Osteocyte (in vitro differentiated cells): ENCODE data around the gene ENKD1. TPM values are rescaled to one million over a fixed set of nuclear protein-coding genes. Genes with fewer than 3 reads are reported as not detected.

ENCODE experiments used
- DNase-seq: peaks from one replicate; pipeline ENCODE4 v3.0.0; 2021; ENCODE audit warnings: mixed read lengths; ENCODE audit not compliant: unreplicated experiment; ENCODE audit errors: extremely low spot score
- H3K27ac Mint-ChIP-seq: one replicate; pipeline ENCODE4 v1.8.0; 2021; ENCODE audit warnings: mild to moderate bottlenecking, mixed read lengths; ENCODE audit not compliant: unreplicated experiment
- H3K27me3 Mint-ChIP-seq: one replicate; pipeline ENCODE4 v1.8.0; 2021; ENCODE audit warnings: mixed read lengths; ENCODE audit not compliant: unreplicated experiment
- H3K36me3 Mint-ChIP-seq: one replicate; pipeline ENCODE4 v1.8.0; 2021; ENCODE audit warnings: mixed read lengths; ENCODE audit not compliant: unreplicated experiment
- H3K4me1 Mint-ChIP-seq: one replicate; pipeline ENCODE4 v1.8.0; 2021; ENCODE audit warnings: mixed read lengths; ENCODE audit not compliant: unreplicated experiment
- H3K4me3 Mint-ChIP-seq: one replicate; pipeline ENCODE4 v1.8.0; 2021; ENCODE audit warnings: mild to moderate bottlenecking, moderate library complexity, mixed read lengths; ENCODE audit not compliant: unreplicated experiment
- H3K9me3 Mint-ChIP-seq: one replicate; pipeline ENCODE4 v1.8.0; 2021; ENCODE audit warnings: mixed read lengths; ENCODE audit not compliant: unreplicated experiment
- CTCF ChIP-seq: fragments of 200-600 bp; sonication (generic); IDR thresholded peaks from 2 replicates; pipeline ENCODE4 v1.5.0; 2021; ENCODE audit warnings: antibody characterized with exemption, mild to moderate bottlenecking, moderate library complexity
- total RNA-seq: library from RNA; stranded (reverse); gene quantifications from 2 replicates; pipeline ENCODE4 v1.2.1, GENCODE V29; 2021

Gene ENKD1
- total RNA-seq, 1 donor from 2014 or later: 11.7 TPM

GRCh38 chr16:67652578-67653127, 13.9 kb downstream of the ENKD1 start:
- Mint-ChIP-seq H3K36me3 (no peaks in the 10 kb centered on the region), H3K4me1 (peaks cover 5% of the 10 kb centered on the region), H3K27ac (no peak overlapping the region), H3K27me3 (peaks cover 18% of the 10 kb centered on the region), H3K9me3 (no peaks in the 10 kb centered on the region), H3K4me3 (no peak overlapping the region)
- no peak for TF ChIP-seq CTCF
- no peak for DNase-seq

DNA sequence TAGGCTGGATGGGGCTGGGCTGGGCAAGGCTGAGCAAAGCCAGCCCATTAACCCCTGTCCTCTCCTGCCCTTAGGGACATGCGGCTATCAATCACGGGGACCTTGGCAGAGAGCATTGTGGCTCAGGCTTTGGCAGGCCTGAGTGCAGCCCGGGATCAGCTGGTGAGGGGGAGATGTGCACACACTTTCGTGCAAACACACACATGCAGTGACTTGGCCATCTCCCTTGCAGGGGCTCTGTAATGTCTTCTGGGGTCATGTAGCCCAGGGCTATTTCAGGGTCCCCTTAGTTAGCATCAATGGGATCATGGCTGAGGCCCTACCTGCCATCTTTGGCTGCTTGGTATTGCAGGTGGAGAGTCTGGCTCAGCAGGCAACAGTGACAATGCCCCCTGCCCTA, 14.7 kb downstream of the ENKD1 start:
- Mint-ChIP-seq H3K36me3 (no peaks in the 10 kb centered on the region), H3K4me3 (peak overlapping the region; percentile 70), H3K4me1 (peaks cover 5% of the 10 kb centered on the region), H3K27ac (no peak overlapping the region), H3K9me3 (no peaks in the 10 kb centered on the region), H3K27me3 (peaks cover 18% of the 10 kb centered on the region)
- DNase-seq: no peak
- no peak for TF ChIP-seq CTCF

DNA sequence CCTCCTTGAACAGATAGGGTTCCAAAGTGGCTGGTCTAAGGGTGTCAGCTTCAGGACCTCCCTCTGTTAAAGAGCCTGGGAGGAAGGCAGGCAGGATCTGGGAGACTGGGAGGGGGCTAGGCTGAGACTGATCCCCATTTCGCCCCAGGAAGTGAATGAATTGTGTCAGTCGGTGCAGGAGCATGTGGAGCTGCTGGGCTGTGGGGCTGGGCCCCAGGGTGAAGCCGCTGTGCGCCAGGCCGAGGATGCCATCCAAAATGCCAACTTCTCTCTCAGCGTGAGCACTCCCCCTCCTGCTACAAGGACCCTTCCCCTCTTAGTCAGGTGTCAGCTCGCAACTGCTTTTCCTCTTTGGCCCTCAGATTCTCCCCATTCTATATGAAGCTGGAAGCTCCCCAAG, 15.5 kb downstream of the ENKD1 start:
- Mint-ChIP-seq H3K27me3 (peaks cover 18% of the 10 kb centered on the region), H3K36me3 (no peaks in the 10 kb centered on the region), H3K27ac (no peak overlapping the region), H3K9me3 (no peaks in the 10 kb centered on the region), H3K4me3 (no peak overlapping the region), H3K4me1 (peaks cover 5% of the 10 kb centered on the region)
- no peak for DNase-seq
- no peak for TF ChIP-seq CTCF

GRCh38 chr16:67650023-67650422, 16.5 kb downstream of the ENKD1 start:
- DNase-seq: no peak
- no peaks in the 10 kb centered on the region for H3K9me3 Mint-ChIP-seq
- H3K27ac Mint-ChIP-seq: no peak overlapping the region
- TF ChIP-seq CTCF: no peak
- peaks cover 18% of the 10 kb centered on the region for H3K27me3 Mint-ChIP-seq
- H3K36me3 Mint-ChIP-seq: no peaks in the 10 kb centered on the region
- no peak overlapping the region for H3K4me3 Mint-ChIP-seq
- peaks cover 5% of the 10 kb centered on the region for H3K4me1 Mint-ChIP-seq

DNA sequence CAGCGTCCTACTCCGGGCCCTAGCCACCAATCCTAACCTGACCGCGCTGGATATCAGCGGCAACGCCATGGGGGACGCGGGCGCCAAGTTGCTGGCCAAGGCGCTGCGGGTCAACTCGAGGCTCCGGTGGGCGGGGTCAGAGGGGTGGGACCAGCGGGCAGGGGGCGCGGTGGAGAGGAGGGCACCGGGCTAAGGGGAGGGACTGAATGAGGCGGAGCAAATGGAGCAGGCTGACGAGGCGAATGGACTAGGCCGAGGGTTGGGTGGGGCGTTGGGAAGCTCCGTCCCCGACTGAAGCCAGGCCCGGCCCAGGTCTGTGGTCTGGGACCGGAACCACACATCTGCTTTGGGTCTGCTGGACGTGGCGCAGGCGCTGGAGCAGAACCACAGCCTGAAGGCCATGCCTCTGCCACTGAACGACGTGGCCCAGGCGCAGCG, 17.0 kb downstream of the ENKD1 start:
- H3K9me3 Mint-ChIP-seq: no peaks in the 10 kb centered on the region
- peaks cover 5% of the 10 kb centered on the region for H3K4me1 Mint-ChIP-seq
- no peak for TF ChIP-seq CTCF
- H3K4me3 Mint-ChIP-seq: no peak overlapping the region
- no peak for DNase-seq
- peaks cover 18% of the 10 kb centered on the region for H3K27me3 Mint-ChIP-seq
- no peaks in the 10 kb centered on the region for H3K36me3 Mint-ChIP-seq
- no peak overlapping the region for H3K27ac Mint-ChIP-seq
